GM19455 (cell line): ENCODE results near the gene SLC24A3.

Experiments
- ATAC-seq: cut with Tn5 transposase; IDR thresholded peaks from one replicate; pipeline ENCODE4 v1.9.1; 2021; ENCODE audit not compliant: unreplicated experiment

The SLC24A3 gene

GRCh38 chr20:19528286-19529030, 316.0 kb downstream of the SLC24A3 start:
- ATAC-seq = no peak

GRCh38 chr20:19530006-19530405, 317.6 kb downstream of the SLC24A3 start:
- ATAC-seq = no peak

GRCh38 chr20:19531446-19531845, 319.0 kb downstream of the SLC24A3 start:
- no peak for ATAC-seq

GRCh38 chr20:19538556-19538955, 326.1 kb downstream of the SLC24A3 start:
- ATAC-seq = no peak

- no peak for ATAC-seq
Measured at GRCh38 chr20:19539191-19539590, 326.7 kb downstream of the SLC24A3 start.

GRCh38 chr20:19540392-19540791, 327.9 kb downstream of the SLC24A3 start:
- no peak for ATAC-seq

GRCh38 chr20:19543101-19543500, 330.7 kb downstream of the SLC24A3 start:
- no peak for ATAC-seq

GRCh38 chr20:19544684-19545083, 332.2 kb downstream of the SLC24A3 start:
- no peak for ATAC-seq

GRCh38 chr20:19546648-19547047, 334.2 kb downstream of the SLC24A3 start:
- no peak for ATAC-seq

GRCh38 chr20:19547547-19547946, 335.1 kb downstream of the SLC24A3 start:
- no peak for ATAC-seq

- no peak for ATAC-seq
Measured at GRCh38 chr20:19549896-19550295, 337.5 kb downstream of the SLC24A3 start.

- ATAC-seq = no peak
Measured at GRCh38 chr20:19552221-19553180, 340.1 kb downstream of the SLC24A3 start.

GRCh38 chr20:19554666-19555065, 342.2 kb downstream of the SLC24A3 start:
- no peak for ATAC-seq

GRCh38 chr20:19555726-19556125, 343.3 kb downstream of the SLC24A3 start:
- no peak for ATAC-seq

GRCh38 chr20:19557291-19557690, 344.8 kb downstream of the SLC24A3 start:
- no peak for ATAC-seq

GRCh38 chr20:19560881-19561480, 348.5 kb downstream of the SLC24A3 start:
- ATAC-seq = no peak

- no peak for ATAC-seq
Measured at GRCh38 chr20:19562426-19562825, 350.0 kb downstream of the SLC24A3 start.

- ATAC-seq = no peak
Measured at GRCh38 chr20:19564261-19564660, 351.8 kb downstream of the SLC24A3 start.

- no peak for ATAC-seq
Measured at GRCh38 chr20:19565736-19566135, 353.3 kb downstream of the SLC24A3 start.

GRCh38 chr20:19566226-19566945, 353.9 kb downstream of the SLC24A3 start:
- no peak for ATAC-seq

GRCh38 chr20:19568128-19568527, 355.7 kb downstream of the SLC24A3 start:
- ATAC-seq = no peak
